Measurements from ENCODE around the gene SLC2A14.
"Not testable (repeated sequence)": the region's sequence is repeated elsewhere in the genome, so short reads cannot be mapped to it uniquely, and the experiment has no call there.

DNA sequence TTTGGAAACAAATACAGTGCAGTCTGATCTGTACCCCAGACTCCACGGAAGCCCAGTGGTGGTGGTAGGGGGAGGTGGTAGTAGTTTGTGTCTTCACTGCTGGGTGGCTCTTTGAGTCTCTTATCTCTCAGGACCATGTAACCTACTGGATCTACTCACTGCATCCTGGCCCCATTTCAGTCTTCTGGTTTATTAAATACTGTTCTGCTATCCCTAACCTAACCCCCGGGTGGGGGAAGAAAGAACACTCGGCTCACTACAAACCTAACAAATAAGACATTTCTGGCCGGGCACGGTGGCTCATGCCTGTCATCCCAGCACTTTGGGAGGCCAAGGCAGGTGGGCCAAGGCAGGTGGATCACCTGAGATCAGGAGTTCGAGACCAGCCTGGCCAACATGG is 39.5 kb downstream of the SLC2A14 start:
- TF ChIP-seq EZH2 (optimal IDR thresholded peaks at IDR 0.05; ENCODE audit: low read depth, low read length), result not testable (repeated sequence)
- TF ChIP-seq, protein P1, sequence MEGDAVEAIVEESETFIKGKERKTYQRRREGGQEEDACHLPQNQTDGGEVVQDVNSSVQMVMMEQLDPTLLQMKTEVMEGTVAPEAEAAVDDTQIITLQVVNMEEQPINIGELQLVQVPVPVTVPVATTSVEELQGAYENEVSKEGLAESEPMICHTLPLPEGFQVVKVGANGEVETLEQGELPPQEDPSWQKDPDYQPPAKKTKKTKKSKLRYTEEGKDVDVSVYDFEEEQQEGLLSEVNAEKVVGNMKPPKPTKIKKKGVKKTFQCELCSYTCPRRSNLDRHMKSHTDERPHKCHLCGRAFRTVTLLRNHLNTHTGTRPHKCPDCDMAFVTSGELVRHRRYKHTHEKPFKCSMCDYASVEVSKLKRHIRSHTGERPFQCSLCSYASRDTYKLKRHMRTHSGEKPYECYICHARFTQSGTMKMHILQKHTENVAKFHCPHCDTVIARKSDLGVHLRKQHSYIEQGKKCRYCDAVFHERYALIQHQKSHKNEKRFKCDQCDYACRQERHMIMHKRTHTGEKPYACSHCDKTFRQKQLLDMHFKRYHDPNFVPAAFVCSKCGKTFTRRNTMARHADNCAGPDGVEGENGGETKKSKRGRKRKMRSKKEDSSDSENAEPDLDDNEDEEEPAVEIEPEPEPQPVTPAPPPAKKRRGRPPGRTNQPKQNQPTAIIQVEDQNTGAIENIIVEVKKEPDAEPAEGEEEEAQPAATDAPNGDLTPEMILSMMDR (IDR thresholded peaks at IDR 0.05; ENCODE audit: low read length), result not testable (repeated sequence)
